GM12878 (cell line): ENCODE data around the gene CCDC178. TPM values are rescaled to one million over a fixed set of nuclear protein-coding genes. Genes with fewer than 3 reads are reported as not detected.
A peak's percentile ranks its signal among the peaks of the same experiment; 100 is the strongest.
"Not testable (repeated sequence)": the region's sequence is repeated elsewhere in the genome, so short reads cannot be mapped to it uniquely, and the experiment has no call there.

Experiments
- ATAC-seq: fragments of 200-7000 bp; cut with Tn5 transposase; 3 replicates; pipeline ENCODE4 v1.9.1; 2020; ENCODE audit warnings: mild to moderate bottlenecking, moderate library complexity
- BruUV-seq: library from RNA; stranded (reverse); fragments of 400-500 nt; replicated peaks from 2 replicates; lab custom pipeline; 2021; lab: Mats Ljungman, UMichigan
- CTCF ChIA-PET: fragments of 300-600 bp; sonication (Branson Sonifier 250); formaldehyde crosslinking; extraction: SDS; loops from one replicate; lab custom pipeline; 2021; ENCODE audit warnings: inconsistent platforms; lab: Yijun Ruan, JAX
- POLR2A ChIA-PET: fragments of 350-600 bp; formaldehyde crosslinking; extraction: SDS; loops from one replicate; lab custom pipeline; 2021; ENCODE audit warnings: inconsistent platforms; lab: Charles Lee
- RAD21 ChIA-PET: fragments of 300-600 bp; sonication (Branson Sonifier 250); formaldehyde crosslinking; loops from one replicate; lab custom pipeline; 2023; ENCODE audit warnings: antibody characterized with exemption; ENCODE audit not compliant: unreplicated experiment; lab: Charles Lee
- SMC1A ChIA-PET: fragments of 300-600 bp; sonication (Branson Sonifier 250); formaldehyde crosslinking; loops from one replicate; lab custom pipeline; 2023; ENCODE audit not compliant: unreplicated experiment, uncharacterized antibody; lab: Charles Lee
- DNase-seq: peaks from one replicate; pipeline ENCODE4 v3.0.0-alpha.2; 2011; ENCODE audit warnings: low read depth, low spot score
- FAIRE-seq: peaks from 3 replicates; lab custom pipeline; 2011; peaks lifted over from hg19 to GRCh38; lab: Jason Lieb, UNC
- H2AFZ ChIP-seq: 2 replicates; pipeline ENCODE4 v1.6.0; 2011; ENCODE audit warnings: low read depth, low read length, control low read depth; ENCODE audit not compliant: control insufficient read depth
- H3K27ac ChIP-seq: 2 replicates; pipeline ENCODE4 v1.5.1; 2011; ENCODE audit warnings: control low read depth; ENCODE audit not compliant: control insufficient read depth, insufficient read depth
- H3K27me3 ChIP-seq, 2 experiments: replicated peaks in 1 of 2; 2 replicates each; pipeline versions ENCODE4 v1.6.0 to v1.6.1; 2011; ENCODE audit warnings: low read length in 1 of 2; ENCODE audit not compliant: control insufficient read depth in 2 of 2, insufficient read depth in 2 of 2
- H3K36me3 ChIP-seq, 2 experiments: 2 replicates each; pipeline ENCODE4 v1.5.1; 2011; ENCODE audit warnings: low read length in 1 of 2; ENCODE audit not compliant: control insufficient read depth in 2 of 2, insufficient read depth in 2 of 2
- H3K4me1 ChIP-seq: 2 replicates; pipeline ENCODE4 v1.6.1; 2011; ENCODE audit warnings: mild to moderate bottlenecking, low read length, moderate library complexity, mixed read lengths; ENCODE audit not compliant: control insufficient read depth, insufficient read depth
- H3K4me2 ChIP-seq: 2 replicates; pipeline ENCODE4 v1.6.0; 2011; ENCODE audit warnings: control low read depth; ENCODE audit not compliant: control insufficient read depth, insufficient read depth
- H3K4me3 ChIP-seq: fragments of 200-600 bp; sonication (generic); 2 replicates; pipeline ENCODE4 v1.5.1; 2016
- H3K79me2 ChIP-seq: 2 replicates; pipeline ENCODE4 v1.6.0; 2011; ENCODE audit warnings: low read length; ENCODE audit not compliant: control insufficient read depth, insufficient read depth
- H3K9ac ChIP-seq: 2 replicates; pipeline ENCODE4 v1.8.0; 2011; ENCODE audit warnings: low read length, control low read depth, mixed read lengths; ENCODE audit not compliant: control insufficient read depth, insufficient read depth
- H3K9me3 ChIP-seq: replicated peaks from 3 replicates; pipeline ENCODE4 v1.5.1; 2011; ENCODE audit warnings: mild to moderate bottlenecking, low read length; ENCODE audit not compliant: control insufficient read depth, insufficient read depth
- H4K20me1 ChIP-seq: 2 replicates; pipeline ENCODE4 v1.6.0; 2011; ENCODE audit not compliant: control insufficient read depth, insufficient read depth
- ATF2 ChIP-seq: IDR thresholded peaks from 2 replicates; pipeline ENCODE4 v1.6.1; 2012; ENCODE audit warnings: low read length, inconsistent platforms
- CTCF ChIP-seq, 3 experiments: IDR thresholded peaks in 2 of 3; conservative IDR thresholded peaks in 1 of 3; 2 replicates each; pipeline ENCODE4 v1.5.1; 2011; ENCODE audit warnings: low read depth in 3 of 3, low read length in 3 of 3, mild to moderate bottlenecking in 3 of 3, control low read depth in 2 of 3, moderate library complexity in 2 of 3, inconsistent platforms in 1 of 3, mixed read lengths in 1 of 3; ENCODE audit not compliant: control insufficient read depth in 2 of 3, insufficient read depth in 1 of 3; ENCODE audit errors: extremely low read depth in 1 of 3
- WGBS: methylation state at CpG from one replicate; pipeline ENCODE4 v1.1.6; 2016; ENCODE audit warnings: low lambda C conversion rate; ENCODE audit not compliant: insufficient replicate concordance, insufficient coverage; ENCODE audit errors: missing lambda C conversion rate; 5-methylcytosine and 5-hydroxymethylcytosine counted together
- in situ Hi-C: fragments of 300-500 bp; cut with MboI; formaldehyde crosslinking; loops from 9 replicates; pipeline ENCODE4 v1.14.3; 2018; ENCODE audit warnings: mixed read lengths
- intact Hi-C: fragments of 100-400 bp; cut with micrococcal nuclease; formaldehyde crosslinking; loops from one replicate; pipeline ENCODE4 v1.14.2; 2022; ENCODE audit not compliant: unreplicated experiment
- polyA plus RNA-seq, 11 experiments: library from polyadenylated mRNA; depleted of rRNA in 4 of 11; unstranded in 6 of 11; stranded (reverse) in 5 of 11; fragments of >200 nt; fragmentation: Nextera tagmentation in 4 of 11; fragmentation: Illumina TruSeq in 1 of 11; extraction: Ambion mirVana in 4 of 11; extraction: Trizol in 1 of 11; gene quantifications; 1 replicate in 1 of 11; 2 replicates in 10 of 11; pipeline versions ENCODE4 v1.2.1 to v1.2.3, GENCODE V29; 2011 to 2016; ENCODE audit warnings: inconsistent platforms in 2 of 11, missing spikeins in 2 of 11, low read depth in 1 of 11
- total RNA-seq, 4 experiments: library from RNA; depleted of rRNA in 3 of 4; stranded (reverse); fragments of >200 nt in 3 of 4; fragmentation: Illumina TruSeq in 1 of 4; extraction: Trizol in 1 of 4; gene quantifications; 2 replicates each; pipeline versions ENCODE4 v1.2.1 to v1.2.3, GENCODE V29; 2013 to 2021

CCDC178 gene
- total and polyA plus RNA-seq, 10 of the 15 experiments (the other 5 are each of a cell fraction or from before 2014, with no cell fraction given): 0.04 TPM; not detected in 9

DNA sequence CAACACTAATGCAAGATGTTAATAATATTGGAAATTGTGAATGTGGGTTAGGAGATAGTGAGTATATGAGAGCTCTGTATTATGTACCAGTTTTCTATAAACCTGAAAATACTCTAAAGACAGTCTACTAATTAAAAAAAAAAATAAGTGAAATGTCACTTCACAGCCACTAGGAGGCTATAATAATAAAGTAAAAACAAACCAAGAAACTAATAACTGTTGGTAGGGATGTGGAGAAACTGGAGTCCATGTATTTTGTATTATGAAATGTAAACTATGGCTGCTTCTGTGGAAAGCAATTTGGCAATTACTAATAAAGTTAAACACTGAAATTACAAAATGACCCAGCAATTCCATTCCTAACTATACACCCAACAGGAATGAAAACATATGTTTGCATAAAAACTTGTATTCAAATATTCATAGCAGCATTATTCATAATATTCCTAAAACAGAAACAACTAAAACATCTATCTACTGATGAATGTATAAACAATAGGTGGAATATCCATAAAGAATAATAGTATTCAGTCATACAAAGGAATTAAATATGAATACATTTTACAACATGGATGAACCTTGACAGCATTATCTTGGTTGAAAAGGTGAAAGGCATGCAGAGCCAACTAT, 36.2 kb downstream of the CCDC178 start:
- FAIRE-seq (no peak), ATAC-seq (peak; percentile 30; the same call in 1 of the 3 replicates), DNase-seq (no peak)
- intact Hi-C loops: loop anchor here (5.0 kb wide), 1 partner anchor 172 kb away; no protein-coding TSS in a partner anchor
- ChIA-PET CTCF (no interaction called here), RAD21 (no interaction called here), SMC1A (no interaction called here), POLR2A (no interaction called here)
- no TSS peak for BruUV-seq
- Histone ChIP-seq H3K27ac (no peak overlapping the region), H3K79me2 (no peaks in the 10 kb centered on the region), H3K9ac (no peak overlapping the region), H3K4me2 (no peak overlapping the region), H3K4me3 (no peak overlapping the region), H3K9me3 (no peaks in the 10 kb centered on the region), H3K4me1 (no peaks in the 10 kb centered on the region), H3K36me3 (no peaks in the 10 kb centered on the region), H2AFZ (no peak overlapping the region), H3K27me3 (no peaks in the 10 kb centered on the region), H4K20me1 (no peaks in the 10 kb centered on the region)
- in situ Hi-C loops: no loop called here
- TF ChIP-seq CTCF (IDR thresholded peaks at IDR 0.05 in 2 of 3, conservative IDR thresholded peaks at IDR 0.05 in 1 of 3; ENCODE audit: control insufficient read depth in 2 of 3, extremely low read depth in 1 of 3, insufficient read depth in 1 of 3, low read depth in 3 of 3, low read length in 3 of 3): peak in 1 of 3 experiments; percentile 29; a peak in 2 of 6 replicates
- TF ChIP-seq ATF2: no peak

DNA sequence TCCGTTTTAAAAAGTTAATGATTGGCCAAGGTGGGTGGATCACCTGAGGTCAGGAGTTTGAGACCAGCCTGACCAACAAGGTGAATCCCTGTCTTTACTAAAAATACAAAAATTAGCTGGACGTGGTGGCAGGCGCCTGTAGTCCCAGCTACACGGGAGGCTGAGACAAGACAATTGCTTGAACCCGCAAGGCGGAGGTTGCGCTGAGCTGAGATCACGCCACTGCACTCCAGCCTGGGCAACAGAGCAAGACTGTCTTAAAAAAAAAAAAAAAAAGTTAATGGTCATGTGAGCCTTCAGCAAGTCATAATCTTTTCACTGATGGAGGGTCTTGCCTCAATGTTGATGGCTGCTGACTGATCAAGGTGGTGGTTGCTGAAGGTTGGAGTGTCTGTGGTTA, 41.6 kb downstream of the CCDC178 start:
- SMC1A ChIA-PET, ATAC-seq, H3K79me2 ChIP-seq, H3K4me2 ChIP-seq, intact Hi-C loops, BruUV-seq, H3K27me3 ChIP-seq, RAD21 ChIA-PET, H3K9ac ChIP-seq, H4K20me1 ChIP-seq, POLR2A ChIA-PET, H3K4me3 ChIP-seq, H2AFZ ChIP-seq, H3K4me1 ChIP-seq, in situ Hi-C loops, H3K27ac ChIP-seq, H3K36me3 ChIP-seq, CTCF ChIA-PET, DNase-seq, H3K9me3 ChIP-seq, FAIRE-seq: not testable (repeated sequence)
- WGBS: 61% methylated on average over 7 of the region's 8 CpGs
